ENCODE data around the gene CEACAM4.
"Not testable (repeated sequence)": the region's sequence is repeated elsewhere in the genome, so short reads cannot be mapped to it uniquely, and the experiment has no call there.

The CEACAM4 gene

GRCh38 chr19:41626877-41627276, at the start of gene CEACAM4:
Gene CEACAM4, minus strand, starts transcription at chr19:41627074. Its CDS starts 111 bp downstream, at chr19:41626963.
- DNase-seq (ENCODE audit: low read depth in 2 of 2): no peak

- DNase-seq (ENCODE audit: low read depth in 2 of 2): no peak
Measured at GRCh38 chr19:41671486-41671885, 44.6 kb upstream of the CEACAM4 start.

GRCh38 chr19:41670755-41671154, 43.9 kb upstream of the CEACAM4 start:
- no peak for DNase-seq (ENCODE audit: low read depth in 2 of 2)

GRCh38 chr19:41668315-41668714, 41.4 kb upstream of the CEACAM4 start:
- DNase-seq (ENCODE audit: low read depth in 2 of 2): no peak

DNA sequence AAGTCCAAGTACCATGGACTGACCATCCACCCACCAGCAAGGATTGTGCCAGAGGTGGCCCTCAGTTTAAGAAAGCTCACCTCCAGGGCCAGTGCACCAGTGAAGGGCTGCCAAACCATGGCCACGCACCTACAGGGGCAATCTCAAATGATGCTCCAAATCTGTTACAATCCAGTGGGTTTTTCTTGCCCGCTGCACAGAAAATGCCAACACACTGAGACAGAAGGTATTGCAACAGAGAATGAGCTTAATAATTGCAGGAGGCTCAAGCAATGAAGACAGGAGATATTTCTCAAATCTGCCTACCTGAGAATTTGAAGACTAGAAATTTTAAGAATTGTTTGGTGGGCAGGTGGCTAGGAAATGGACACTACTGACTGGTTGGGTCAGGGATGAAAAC, 39.2 kb upstream of the CEACAM4 start:
- DNase-seq (ENCODE audit: low read depth in 2 of 2): no peak

- no peak for DNase-seq (ENCODE audit: low read depth in 2 of 2)
Measured at GRCh38 chr19:41657157-41657556, 30.3 kb upstream of the CEACAM4 start.

GRCh38 chr19:41656756-41657155, 29.9 kb upstream of the CEACAM4 start:
- not testable (repeated sequence) for DNase-seq (ENCODE audit: low read depth in 2 of 2)

DNA sequence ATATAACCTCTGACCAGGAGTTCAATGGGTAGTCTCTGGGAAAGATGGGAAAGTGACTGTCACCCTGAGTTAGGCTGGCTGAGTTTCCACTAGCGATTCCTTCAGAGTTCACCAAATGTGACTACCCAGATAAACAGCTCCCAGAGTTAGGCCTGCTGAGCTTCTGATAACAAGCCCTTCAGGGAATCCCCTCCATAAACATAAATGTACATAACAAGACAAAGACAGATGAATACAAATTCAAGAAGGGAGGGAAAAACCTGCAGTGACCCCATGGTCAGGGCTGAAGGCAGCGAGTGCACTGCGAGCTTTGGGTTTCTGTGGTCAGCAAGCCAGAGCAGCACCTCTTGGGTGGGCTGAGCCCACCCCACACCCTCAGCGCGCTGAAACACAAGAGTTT, 25.4 kb upstream of the CEACAM4 start:
- DNase-seq (ENCODE audit: low read depth in 2 of 2): no peak

DNA sequence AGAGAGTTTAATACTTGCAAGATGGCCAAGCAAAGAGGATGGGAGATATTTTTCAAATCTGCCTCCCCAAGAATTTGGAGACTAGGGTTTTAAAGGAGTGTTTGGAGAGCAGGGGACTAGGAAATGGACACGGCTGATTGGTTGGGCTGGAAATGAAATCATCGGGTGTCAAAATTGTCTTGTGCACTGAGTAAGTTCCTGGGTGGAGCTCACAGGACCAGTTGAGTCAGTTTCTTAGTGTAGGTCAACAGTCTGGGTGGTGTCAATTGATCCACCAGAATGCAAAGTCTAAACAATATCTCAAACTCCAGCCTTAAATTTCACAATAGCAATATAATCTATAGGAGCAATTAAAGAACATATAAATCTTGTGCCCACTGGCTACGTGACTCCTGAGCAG, 23.0 kb upstream of the CEACAM4 start:
- DNase-seq (ENCODE audit: low read depth in 2 of 2): no peak

GRCh38 chr19:41646589-41647204, 19.8 kb upstream of the CEACAM4 start:
- DNase-seq (ENCODE audit: low read depth in 2 of 2): peak in 1 of 2 donors; percentile 34

DNA sequence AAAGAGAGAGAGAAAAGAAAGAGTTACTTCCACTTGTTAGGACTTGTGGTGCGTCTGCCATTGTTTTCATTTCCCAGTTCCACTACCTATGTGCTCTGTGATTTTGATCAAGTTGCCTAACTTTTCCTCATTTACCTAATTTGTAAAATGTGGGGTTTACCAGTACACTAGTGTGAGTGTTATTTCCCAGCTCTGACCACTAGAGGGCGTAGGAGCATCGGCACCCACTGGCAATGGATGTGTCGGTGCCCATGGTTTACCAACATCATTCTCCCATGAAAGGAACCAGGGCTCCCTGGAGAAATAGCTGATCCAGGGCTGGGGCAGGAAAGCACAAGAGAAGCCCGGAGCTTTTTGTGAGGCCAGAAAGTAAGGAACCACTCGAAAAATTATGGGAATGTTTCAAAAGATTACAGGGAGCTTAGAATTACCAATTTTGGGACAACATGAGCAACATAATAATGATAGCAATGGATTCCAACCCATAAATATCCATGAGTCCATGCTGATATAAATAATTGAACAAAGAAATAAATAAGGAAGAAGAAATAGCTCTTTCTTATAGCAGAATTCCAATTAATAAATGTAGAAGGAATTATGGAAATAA, 15.1 kb upstream of the CEACAM4 start:
- peak; percentile 52 to 57 for DNase-seq (ENCODE audit: low read depth in 2 of 2)

DNA sequence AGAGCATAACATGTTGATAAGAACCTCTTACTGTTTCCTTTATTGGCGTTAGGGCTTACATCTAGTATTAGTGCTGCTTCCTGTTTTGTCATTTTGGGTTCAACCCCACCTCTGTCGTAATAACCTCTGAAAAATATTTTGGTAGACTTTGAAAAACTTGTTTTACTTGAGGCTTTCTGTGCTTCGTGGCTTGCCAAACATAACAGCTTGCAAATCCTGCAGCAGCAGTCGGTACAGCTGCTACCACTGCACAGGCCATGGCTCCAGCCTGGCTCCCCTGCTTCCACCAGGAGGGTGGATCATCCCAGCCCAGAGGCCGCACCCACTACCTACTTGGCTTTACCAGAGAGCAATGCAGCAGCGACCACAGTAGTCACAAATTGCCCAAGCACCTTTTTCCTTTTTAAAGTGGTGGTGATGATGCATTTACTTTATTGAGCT, 11.8 kb upstream of the CEACAM4 start:
- no peak for DNase-seq (ENCODE audit: low read depth in 2 of 2)

DNA sequence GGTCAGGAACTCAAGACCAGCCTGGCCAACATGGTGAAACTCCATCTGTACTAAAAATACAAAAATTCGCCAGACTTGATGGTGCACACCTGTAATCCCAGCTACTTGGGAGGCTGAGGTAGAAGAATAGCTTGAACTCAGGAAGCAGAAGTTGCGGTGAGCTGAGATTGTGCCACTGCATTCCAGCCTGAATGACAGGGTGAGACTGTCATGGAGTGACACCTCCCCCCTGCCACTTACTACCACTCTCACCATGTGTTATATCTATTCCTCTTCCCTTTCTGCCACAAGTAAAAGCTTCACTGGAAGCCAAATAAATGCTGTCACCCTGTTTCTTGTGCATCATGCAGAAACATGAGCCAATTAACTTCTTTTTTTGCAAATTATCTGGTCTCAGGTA, 10.6 kb upstream of the CEACAM4 start:
- no peak for DNase-seq (ENCODE audit: low read depth in 2 of 2)

DNA sequence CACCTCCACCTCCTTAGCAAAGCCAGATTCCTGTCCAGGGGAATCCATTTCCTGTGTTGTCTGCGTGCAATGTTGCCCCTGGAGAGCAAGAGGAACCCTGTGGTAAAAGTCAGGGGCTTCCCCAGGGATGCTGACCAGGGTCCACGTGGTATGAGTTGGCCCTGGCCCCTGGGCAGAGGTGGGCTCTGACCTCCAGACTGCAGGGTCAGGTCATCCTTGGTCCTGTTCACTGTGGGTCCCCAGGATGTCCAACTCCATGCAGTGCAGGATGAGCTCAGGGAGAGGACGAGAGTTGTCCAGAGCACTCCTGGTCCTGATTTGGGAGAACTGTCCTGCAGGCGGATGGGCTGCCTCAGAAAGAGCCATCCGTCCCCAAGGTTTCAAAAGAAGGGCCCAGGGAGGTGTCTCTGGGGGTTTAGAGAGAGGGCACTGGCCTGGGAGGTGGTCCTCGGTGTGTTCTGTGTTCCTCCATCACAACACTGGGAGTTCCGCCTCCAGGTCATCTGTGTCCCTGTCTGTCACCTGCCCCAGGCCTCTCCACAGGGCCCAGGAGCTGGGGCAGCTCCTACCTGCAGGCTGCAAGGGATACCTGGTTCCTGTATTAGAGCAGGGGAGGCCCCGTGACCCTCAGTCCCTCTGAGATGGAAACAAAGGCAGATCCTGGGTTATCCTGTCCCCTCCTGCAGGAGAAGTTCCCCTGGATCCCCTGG, 1.2 kb upstream of the CEACAM4 start:
- DNase-seq (ENCODE audit: low read depth in 2 of 2): no peak

DNA sequence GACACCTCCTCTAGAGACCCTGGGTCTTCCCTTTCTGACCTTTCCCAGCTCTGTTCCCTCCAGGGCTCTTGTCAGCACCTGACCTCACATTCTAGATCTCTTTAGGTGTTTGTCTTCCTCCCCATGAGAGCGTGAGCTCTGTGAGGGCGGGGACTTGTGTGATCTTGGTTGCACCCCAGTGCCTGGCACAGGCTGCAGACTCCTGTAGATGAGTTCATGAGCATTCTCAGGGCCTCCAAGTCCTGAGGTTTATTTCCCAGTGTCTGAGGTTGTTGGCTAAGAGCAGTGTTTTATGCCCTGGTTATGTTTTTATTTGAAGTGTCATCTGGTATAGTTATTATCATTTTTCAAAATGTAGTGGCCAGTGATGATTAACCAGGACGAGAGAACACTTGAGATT, 596 bp downstream of the CEACAM4 start:
- DNase-seq (ENCODE audit: low read depth in 2 of 2): no peak

DNA sequence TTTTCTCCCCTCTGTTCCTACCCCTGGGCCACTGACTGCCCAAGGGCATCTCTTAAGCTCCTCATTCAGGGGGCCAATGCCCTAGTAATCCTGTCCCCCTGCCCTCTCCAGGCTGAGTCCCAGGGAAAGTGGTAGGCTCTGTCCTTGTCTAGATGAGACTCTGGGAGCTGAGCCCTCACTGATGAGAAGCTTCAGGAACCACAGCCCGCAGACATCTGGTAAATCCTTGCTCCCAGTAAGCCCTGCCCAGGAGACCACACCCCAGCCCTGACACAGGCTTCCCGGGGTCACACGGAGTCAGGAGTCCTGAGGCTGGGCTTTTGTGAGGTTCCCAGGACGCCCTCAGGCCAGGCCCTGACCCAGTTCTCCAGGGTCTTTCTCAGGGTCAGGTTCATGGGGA, 1.9 kb downstream of the CEACAM4 start:
- no peak for DNase-seq (ENCODE audit: low read depth in 2 of 2)

DNA sequence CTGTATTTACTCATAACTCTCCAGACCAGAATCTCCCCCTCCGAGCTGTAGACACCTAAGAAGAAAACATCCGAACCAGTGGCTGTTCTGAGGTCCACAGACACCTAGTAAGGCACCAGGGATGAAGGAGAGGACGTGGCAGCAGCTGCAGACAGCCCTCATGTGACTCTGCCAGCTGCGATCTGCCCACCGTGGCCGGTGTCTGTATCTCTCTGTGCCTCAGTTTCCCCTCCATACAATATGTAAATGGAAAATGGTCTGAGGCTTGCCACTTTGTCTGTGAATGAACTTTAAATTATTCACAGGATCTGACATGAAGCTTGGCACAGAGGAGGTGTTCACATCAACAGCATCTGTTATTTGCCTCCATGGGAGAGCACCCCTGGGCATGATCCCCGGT, 2.4 kb downstream of the CEACAM4 start:
- no peak for DNase-seq (ENCODE audit: low read depth in 2 of 2)

DNA sequence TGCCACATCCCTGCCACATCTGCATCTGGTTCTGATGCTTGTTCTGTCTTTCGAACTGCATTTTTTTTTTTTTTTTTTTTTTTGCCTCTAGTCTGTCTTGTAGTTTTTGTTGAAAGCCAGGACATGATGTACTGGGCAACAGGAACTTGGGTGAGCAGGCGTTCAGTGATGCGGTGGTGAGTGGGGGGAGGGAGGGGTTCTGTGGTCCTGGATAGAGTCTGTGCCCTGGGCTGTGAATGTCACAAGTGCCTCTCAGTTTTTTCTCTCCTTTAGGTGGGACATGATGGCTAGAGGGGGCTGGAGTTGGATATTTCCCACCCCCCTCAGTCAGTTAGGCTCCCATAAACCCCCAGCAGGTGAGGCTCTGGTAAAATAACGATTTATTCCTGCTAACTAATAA, 3.5 kb downstream of the CEACAM4 start:
- DNase-seq (ENCODE audit: low read depth in 2 of 2): no peak

DNA sequence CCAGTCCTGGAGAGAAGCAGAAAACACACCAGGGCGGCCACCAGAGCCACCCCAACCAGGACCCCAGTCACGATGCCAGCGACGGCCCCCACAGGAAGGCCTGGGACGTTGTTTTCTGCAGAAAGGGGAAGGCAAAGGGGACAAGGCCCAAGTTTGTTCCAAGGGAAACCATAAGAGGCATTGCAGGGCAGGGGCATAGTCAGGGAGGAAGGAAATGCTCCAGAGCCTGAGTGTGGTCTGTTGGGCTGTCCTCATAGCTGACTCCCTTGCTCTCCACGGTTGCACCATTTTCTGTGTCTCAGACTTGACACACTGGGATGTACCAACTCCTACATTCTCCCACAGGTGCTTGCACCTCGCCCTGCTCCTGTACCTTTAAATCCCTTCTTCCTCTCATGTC, 5.2 kb downstream of the CEACAM4 start:
- DNase-seq (ENCODE audit: low read depth in 2 of 2): no peak

- no peak for DNase-seq (ENCODE audit: low read depth in 2 of 2)
Measured at GRCh38 chr19:41621226-41621625, 5.6 kb downstream of the CEACAM4 start.

DNA sequence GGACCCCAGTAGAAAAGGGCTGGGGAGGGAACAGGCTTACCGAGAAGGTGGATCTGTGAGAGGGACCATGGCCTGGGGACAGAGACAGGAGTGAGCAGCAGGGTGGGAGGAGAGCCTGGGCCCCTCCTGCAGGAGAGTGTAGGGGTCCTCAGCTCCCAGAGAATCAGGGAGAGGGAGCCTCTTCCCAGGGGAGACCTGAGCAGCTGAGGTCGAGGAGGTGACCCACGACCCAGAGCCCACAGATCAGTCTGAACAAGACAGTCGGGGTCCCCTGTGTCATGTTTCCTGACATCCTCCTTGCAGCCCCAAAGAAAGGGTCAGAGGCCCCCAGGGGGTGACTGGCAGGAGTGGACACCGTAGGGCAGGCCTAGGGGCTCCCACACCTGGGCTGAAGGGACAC, 6.7 kb downstream of the CEACAM4 start:
- no peak for DNase-seq (ENCODE audit: low read depth in 2 of 2)

DNA sequence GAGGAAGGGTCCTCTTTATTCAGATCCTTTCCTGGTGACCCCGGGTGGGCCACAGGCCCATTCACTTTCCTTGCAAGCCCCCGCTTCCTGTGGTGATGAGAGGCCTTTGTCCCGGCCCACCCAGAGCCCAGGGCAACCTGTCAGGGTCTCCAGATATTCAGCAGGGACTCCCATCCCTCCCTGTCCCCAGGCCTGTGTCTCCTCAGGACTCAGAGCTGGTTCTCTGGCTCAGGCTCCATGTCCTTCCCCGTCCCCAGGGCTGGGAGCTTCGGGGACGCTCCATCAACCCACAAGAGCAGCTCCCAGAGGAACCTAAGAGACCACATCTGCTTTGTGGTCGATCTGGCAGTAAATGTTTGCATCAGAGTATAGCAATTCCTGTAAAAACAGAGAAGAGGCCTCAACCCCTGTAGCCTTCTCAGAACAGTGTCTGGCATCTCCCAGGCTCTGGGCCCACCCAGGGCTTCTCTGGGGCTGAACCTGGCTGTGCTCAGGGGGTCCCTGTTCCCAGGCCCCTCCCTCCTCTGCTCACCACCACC, 7.8 kb downstream of the CEACAM4 start:
- no peak for DNase-seq (ENCODE audit: low read depth in 2 of 2)
